Ascending aorta (tissue), 2 donors: ENCODE measurements around the gene SMAD2. TPM values are rescaled to one million over a fixed set of nuclear protein-coding genes. Genes with fewer than 3 reads are reported as not detected.

Experiments
- DNase-seq, 2 donors: peaks; one replicate each; pipeline ENCODE4 v3.0.0-alpha.2; 2019; ENCODE audit warnings: low spot score in 2 of 2
- H3K27ac ChIP-seq, 2 donors: fragments of 200-600 bp; sonication (generic); one replicate each; pipeline ENCODE4 v1.5.1; 2016 to 2017; ENCODE audit warnings: mild to moderate bottlenecking in 1 of 2
- H3K27me3 ChIP-seq: fragments of 200-600 bp; sonication (generic); one replicate; pipeline ENCODE4 v1.5.1; 2017
- H3K36me3 ChIP-seq, 2 donors: fragments of 200-600 bp; sonication (generic); one replicate each; pipeline ENCODE4 v1.5.1; 2016
- H3K4me1 ChIP-seq, 2 donors: fragments of 200-600 bp; sonication (generic); one replicate each; pipeline ENCODE4 v1.5.1; 2016 to 2017; ENCODE audit warnings: mild to moderate bottlenecking in 1 of 2
- H3K4me3 ChIP-seq, 2 donors: fragments of 200-600 bp; sonication (generic); one replicate each; pipeline ENCODE4 v1.5.1; 2016 to 2017; ENCODE audit warnings: mild to moderate bottlenecking in 1 of 2
- H3K9me3 ChIP-seq, 2 donors: fragments of 200-600 bp; sonication (generic); one replicate each; pipeline ENCODE4 v1.5.1; 2016
- intact Hi-C: fragments of 100-400 bp; cut with DNase I; formaldehyde crosslinking; loops from one replicate; pipeline ENCODE4 v1.15.1; 2023
- total RNA-seq: library from RNA; depleted of rRNA; stranded (reverse); fragments of >200 nt; gene quantifications from one replicate; pipeline ENCODE4 v1.1.0, GENCODE V29; 2016
- TF ChIP-seq, protein P1 (sequence below), 3 experiments: fragments of 200-600 bp in 2 of 3; fragments of 450-650 bp in 1 of 3; sonication (generic) in 2 of 3; IDR thresholded peaks; one replicate each; pipeline ENCODE4 v1.5.1; 2016 to 2019; ENCODE audit warnings: antibody characterized with exemption in 3 of 3, mild to moderate bottlenecking in 1 of 3, moderate library complexity in 1 of 3

The SMAD2 gene
- total RNA-seq, 1 donor from 2014 or later, result 14.0 TPM

DNA sequence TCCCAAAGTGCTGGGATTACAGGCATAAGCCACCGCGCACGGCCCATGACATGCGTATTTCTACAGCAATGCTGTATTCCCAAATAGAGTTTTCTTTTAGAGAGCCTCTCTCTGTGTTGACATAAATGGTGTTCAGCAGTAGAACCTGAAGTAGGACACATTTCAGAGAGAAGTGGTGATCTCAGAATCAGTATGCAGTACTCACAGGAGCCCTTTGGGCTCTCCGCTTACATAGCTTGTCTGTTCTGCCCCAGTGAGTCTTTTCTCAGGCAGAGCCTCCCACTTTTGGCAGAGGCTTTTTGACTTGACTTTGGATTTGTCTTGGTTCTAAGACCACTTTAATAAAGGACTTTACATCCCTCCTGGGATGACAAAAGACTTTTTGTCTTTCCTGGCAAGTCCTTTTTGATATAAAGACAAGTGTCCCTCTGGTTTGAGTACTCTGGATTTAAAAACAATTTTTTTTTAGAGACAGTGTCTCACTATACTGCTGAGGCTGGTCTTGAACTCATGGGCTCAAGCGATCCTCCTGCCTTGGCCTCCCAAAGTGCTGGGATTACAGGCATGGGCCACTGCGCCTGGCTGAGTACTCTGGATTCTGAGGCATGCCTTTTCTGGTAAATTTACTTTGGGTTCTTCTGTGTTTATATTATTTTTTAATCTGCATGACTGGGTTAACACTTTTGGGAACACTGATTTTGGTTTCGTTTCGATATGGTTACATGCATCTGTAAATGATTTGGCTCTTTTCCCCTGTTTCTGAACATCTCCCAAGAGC lies 113.3 kb downstream of the SMAD2 start:
- DNase-seq, result no peak
- intact Hi-C loops, result no loop called here
- H3K4me1 ChIP-seq, result peaks cover 0 to 2% of the 10 kb centered on the region in 2 donors
- H3K27ac ChIP-seq, result peak overlapping the region; percentile 58 to 67
- H3K4me3 ChIP-seq, result peak overlapping the region; percentile 2 to 47
- TF ChIP-seq, protein P1, sequence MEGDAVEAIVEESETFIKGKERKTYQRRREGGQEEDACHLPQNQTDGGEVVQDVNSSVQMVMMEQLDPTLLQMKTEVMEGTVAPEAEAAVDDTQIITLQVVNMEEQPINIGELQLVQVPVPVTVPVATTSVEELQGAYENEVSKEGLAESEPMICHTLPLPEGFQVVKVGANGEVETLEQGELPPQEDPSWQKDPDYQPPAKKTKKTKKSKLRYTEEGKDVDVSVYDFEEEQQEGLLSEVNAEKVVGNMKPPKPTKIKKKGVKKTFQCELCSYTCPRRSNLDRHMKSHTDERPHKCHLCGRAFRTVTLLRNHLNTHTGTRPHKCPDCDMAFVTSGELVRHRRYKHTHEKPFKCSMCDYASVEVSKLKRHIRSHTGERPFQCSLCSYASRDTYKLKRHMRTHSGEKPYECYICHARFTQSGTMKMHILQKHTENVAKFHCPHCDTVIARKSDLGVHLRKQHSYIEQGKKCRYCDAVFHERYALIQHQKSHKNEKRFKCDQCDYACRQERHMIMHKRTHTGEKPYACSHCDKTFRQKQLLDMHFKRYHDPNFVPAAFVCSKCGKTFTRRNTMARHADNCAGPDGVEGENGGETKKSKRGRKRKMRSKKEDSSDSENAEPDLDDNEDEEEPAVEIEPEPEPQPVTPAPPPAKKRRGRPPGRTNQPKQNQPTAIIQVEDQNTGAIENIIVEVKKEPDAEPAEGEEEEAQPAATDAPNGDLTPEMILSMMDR (IDR thresholded peaks at IDR 0.05), result no peak
- no peaks in the 10 kb centered on the region for H3K27me3 ChIP-seq
- H3K36me3 ChIP-seq, result no peaks in the 10 kb centered on the region
- H3K9me3 ChIP-seq, result no peaks in the 10 kb centered on the region

DNA sequence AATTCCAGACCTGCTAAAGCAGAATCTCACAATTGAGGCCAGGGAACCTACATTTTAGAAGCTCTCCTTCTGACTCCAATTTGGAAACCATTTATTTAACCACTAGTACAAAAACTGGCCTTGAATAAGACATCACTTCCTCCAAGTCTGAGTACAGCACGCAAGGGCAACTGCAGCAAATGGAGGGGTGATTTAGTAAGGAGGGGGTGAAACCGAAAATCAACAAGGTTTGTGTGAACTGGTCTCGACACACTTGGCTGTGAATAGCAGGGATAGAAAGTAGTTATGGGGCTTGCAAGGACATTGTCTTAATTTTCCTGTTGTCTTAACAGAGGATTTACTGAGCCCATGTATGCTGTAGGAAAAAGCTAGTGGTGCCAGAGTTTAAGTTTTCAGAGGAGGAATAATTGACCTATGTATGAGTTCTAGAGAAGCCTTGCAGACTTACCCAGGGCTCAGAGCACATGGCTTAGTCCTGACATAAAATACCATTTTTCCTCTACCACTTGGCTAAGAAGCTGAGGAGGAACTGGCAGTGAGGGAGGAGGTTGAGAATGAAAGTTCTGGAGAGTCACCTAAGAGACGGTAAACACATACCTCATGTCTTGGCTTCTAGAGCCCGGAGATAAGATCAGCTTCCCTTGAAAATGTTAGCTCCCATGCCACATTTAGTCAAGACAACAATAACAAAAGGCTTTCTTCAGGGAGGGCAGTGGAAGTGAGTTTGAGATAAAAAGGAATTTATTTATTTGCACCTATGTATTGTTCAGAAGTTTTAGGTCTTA lies 114.8 kb downstream of the SMAD2 start:
- Histone ChIP-seq H3K27me3 (no peaks in the 10 kb centered on the region), H3K9me3 (no peaks in the 10 kb centered on the region), H3K36me3 (no peaks in the 10 kb centered on the region), H3K4me1 (peaks cover 0 to 2% of the 10 kb centered on the region in 2 donors), H3K4me3 (no peak overlapping the region), H3K27ac (no peak overlapping the region)
- TF ChIP-seq, protein P1 (IDR thresholded peaks at IDR 0.05), result no peak
- no peak for DNase-seq
- intact Hi-C loops, result no loop called here

DNA sequence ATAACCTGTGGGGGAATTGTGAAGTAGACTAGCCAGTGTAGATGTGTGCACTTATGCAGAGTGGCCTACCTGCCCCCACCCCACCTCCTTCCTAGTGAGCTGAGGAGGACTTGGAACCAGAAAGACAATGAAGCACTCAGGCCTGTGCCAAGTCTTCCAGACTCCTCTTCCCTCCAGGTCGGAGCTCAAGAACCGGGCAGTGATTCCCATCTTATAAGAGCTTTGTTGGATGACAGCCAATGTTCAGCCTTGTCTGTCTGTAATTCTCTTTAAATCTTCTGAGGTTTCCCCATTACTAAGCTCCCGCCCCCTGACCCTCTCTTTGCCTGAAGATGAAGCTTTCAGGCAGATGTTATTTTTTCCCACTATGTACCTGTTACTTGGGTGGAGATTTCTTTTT lies 121.0 kb downstream of the SMAD2 start:
- H3K4me3 ChIP-seq, result no peak overlapping the region
- H3K27ac ChIP-seq, result no peak overlapping the region
- peaks cover 0 to 3% of the 10 kb centered on the region in 2 donors for H3K9me3 ChIP-seq
- TF ChIP-seq, protein P1 (IDR thresholded peaks at IDR 0.05), result no peak
- no peak for DNase-seq
- H3K36me3 ChIP-seq, result no peaks in the 10 kb centered on the region
- H3K27me3 ChIP-seq, result no peaks in the 10 kb centered on the region
- intact Hi-C loops, result no loop called here
- H3K4me1 ChIP-seq, result no peaks in the 10 kb centered on the region

DNA sequence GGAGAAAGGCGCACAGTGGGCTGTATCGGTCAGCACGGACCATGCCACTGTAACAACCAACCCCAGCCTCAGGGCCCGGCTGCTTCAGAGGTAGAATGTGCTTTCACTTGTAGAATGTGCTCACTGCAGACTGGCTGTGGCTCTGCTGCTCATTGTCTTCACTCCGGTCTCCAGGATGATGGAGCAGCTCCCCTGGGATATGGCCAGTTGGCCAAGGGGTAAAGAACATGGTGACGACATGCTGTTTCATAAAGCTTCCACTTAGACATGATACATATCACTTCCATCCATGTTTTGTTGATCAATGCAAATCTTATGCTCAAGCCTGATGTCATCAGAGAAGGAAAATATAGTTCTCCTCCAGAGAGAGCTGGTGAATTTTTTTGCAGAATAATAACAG lies 127.7 kb downstream of the SMAD2 start:
- intact Hi-C loops, result no loop called here
- no peak for DNase-seq

DNA sequence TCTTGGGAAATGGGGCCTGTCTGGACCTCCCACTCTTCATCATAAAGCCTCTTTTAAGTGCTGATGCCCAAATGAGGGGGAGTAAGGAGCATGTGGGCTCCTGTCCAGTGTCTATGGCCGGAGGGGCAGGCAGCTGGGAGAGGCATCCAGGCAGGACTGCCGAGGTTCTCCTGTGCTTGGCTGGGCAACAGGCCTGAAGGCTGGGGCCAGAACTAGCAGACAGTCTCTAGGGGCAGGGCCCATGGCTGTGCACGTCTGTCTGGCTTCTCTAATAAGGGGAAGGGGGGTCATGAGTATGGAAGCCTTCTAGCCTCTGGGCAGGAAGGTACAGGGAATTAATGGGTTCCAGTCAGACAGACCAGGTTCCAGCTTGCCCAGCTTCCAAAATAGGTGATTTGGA lies 128.6 kb downstream of the SMAD2 start:
- no peak for DNase-seq

More for the DNA sequence above, 127.7 kb downstream of the SMAD2 start:
- Histone ChIP-seq H3K27me3 (no peaks in the 10 kb centered on the region), H3K4me3 (no peak overlapping the region), H3K4me1 (no peaks in the 10 kb centered on the region), H3K36me3 (no peaks in the 10 kb centered on the region), H3K9me3 (peaks cover 0 to 3% of the 10 kb centered on the region in 2 donors), H3K27ac (no peak overlapping the region)
- TF ChIP-seq, protein P1 (IDR thresholded peaks at IDR 0.05), result no peak

More for the DNA sequence above, 128.6 kb downstream of the SMAD2 start:
- intact Hi-C loops, result no loop called here
- Histone ChIP-seq H3K27ac (no peak overlapping the region), H3K36me3 (no peaks in the 10 kb centered on the region), H3K9me3 (peaks cover 0 to 3% of the 10 kb centered on the region in 2 donors), H3K27me3 (no peaks in the 10 kb centered on the region), H3K4me3 (no peak overlapping the region), H3K4me1 (no peaks in the 10 kb centered on the region)
- TF ChIP-seq, protein P1 (IDR thresholded peaks at IDR 0.05), result no peak
